GM12875 (cell line): ENCODE measurements around the gene SGF29.
"Not testable (repeated sequence)": the region's sequence is repeated elsewhere in the genome, so short reads cannot be mapped to it uniquely, and the experiment has no call there.

Source experiments
- H3K4me3 ChIP-seq: one replicate; pipeline ENCODE4 v1.5.1; 2011; ENCODE audit warnings: low read depth, low read length, control low read depth
- TF ChIP-seq, protein P1 (sequence below): IDR thresholded peaks from 2 replicates; pipeline ENCODE4 v1.5.1; 2011; ENCODE audit warnings: low read depth, mild to moderate bottlenecking, control low read depth, inconsistent platforms, low read length, moderate library complexity, borderline replicate concordance; ENCODE audit not compliant: insufficient read depth

SGF29 gene

DNA sequence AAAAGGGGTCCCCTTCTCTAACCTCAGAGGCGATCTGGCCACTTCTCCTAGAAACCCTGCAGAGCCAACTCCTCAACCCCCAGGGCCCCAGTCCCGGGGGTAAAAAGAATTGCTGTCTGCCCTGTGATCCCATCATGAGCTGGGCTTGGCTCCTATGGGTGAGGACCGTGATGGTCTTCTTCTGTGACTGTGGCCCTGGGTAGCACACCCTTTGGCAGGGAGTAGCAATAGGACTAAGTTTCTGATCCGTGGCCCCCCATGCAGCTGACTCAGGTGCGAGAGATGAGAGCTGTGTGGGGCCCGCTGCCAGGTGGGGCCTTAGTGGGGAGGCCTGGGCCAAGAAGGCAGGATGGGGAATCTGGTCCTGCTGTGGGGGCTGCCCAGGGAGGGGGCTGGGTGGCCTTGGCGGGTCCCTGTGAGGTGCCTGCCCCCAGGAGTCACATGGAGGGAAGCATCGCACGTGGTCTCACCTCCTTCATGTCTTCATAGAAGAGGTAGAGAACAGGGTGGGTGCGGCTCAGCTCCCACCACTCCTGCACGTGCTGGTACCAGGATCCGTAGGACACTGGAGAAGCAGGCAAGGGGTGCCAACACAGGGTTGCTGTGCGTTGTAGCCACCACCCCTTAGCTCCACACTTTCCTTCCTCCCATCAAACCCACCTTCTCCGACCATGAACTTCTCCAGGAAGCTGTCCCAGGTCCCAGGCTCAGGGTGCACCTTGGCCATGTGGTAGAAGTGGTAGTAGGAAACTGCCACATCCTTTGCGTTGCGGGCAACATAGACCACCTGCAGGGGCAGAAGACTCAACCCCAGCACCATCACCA, 52.8 kb downstream of the SGF29 start:
- no peak overlapping the region for H3K4me3 ChIP-seq
- TF ChIP-seq, protein P1, sequence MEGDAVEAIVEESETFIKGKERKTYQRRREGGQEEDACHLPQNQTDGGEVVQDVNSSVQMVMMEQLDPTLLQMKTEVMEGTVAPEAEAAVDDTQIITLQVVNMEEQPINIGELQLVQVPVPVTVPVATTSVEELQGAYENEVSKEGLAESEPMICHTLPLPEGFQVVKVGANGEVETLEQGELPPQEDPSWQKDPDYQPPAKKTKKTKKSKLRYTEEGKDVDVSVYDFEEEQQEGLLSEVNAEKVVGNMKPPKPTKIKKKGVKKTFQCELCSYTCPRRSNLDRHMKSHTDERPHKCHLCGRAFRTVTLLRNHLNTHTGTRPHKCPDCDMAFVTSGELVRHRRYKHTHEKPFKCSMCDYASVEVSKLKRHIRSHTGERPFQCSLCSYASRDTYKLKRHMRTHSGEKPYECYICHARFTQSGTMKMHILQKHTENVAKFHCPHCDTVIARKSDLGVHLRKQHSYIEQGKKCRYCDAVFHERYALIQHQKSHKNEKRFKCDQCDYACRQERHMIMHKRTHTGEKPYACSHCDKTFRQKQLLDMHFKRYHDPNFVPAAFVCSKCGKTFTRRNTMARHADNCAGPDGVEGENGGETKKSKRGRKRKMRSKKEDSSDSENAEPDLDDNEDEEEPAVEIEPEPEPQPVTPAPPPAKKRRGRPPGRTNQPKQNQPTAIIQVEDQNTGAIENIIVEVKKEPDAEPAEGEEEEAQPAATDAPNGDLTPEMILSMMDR: no peak

DNA sequence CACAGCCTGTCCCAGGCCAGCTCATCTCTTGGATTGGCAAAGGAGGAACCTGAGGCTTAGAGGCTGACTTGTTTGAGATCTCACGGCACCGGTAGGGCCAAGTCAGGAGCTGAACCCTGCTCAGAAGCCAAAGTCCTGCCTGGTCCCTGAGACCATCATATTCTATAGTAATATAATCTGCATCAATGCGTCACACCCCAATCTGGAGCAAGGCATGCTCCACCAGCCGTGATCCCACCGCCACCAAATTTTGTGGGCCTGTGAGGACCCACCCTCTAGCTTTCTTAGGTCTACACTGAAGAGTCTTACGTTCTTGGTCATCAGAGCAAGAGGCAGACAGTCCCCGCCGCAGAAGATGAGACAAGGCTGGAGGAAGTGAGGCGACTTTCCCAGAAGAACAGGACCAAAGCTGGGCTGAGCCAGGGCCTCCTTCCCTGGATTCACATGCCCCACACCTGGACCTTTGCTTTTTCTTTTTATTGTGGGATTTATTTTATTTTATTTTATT, 53.5 kb downstream of the SGF29 start:
- TF ChIP-seq, protein P1: no peak
- H3K4me3 ChIP-seq: no peak overlapping the region

DNA sequence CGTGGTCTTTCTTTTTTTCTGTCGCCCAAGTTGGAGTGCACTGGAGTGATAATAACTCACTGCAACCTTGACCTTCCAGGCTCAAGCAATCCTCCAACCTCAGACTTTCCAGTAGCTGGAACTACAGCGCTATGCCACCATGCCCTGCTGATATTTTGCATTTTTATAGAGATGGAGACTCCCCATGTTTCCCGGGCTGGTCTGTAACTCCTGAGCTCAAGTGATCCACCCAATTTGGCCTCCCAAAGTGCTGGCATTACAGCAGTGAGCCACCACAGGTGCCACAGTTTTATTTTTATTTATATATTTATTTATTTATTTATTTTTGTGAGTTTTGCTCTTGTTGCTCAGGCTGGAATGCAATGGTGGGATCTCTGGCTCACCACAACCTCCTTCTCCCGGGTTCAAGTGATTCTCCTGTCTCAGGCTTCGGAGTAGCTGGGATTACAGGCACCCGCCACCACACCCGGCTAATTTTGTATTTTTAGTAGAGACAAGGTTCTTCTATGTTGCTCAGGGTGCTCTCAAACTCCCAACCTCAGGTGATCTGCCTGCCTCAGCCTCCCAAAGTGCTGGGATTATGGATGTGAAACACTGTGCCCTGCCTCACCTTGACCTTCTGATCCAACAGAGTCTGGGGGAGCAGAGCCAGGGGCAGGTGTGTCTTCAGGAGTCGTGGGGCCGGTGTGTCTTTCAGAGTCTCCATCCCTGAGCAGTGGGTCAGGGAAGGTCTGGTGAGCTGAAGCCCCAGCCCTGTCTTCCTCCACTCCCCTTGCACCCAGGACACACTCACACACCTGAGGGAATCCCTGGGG, 54.2 kb downstream of the SGF29 start:
- not testable (repeated sequence) for H3K4me3 ChIP-seq

DNA sequence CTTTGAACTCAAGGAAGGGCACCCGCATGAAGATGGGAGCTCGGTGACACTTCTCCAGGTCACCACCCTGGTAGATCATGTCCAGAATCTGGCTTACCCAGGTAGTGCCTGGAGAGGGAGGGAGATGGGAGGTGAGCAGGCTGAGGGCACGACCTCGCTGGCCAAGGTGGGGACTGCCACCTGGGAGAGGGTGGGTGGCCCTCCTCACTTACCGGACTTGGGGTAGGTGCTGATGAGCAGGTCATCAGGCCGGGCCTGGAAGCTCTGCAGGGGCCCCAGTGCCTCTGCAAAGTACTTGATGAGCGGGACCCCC, 54.7 kb downstream of the SGF29 start:
- not testable (repeated sequence) for H3K4me3 ChIP-seq

DNA sequence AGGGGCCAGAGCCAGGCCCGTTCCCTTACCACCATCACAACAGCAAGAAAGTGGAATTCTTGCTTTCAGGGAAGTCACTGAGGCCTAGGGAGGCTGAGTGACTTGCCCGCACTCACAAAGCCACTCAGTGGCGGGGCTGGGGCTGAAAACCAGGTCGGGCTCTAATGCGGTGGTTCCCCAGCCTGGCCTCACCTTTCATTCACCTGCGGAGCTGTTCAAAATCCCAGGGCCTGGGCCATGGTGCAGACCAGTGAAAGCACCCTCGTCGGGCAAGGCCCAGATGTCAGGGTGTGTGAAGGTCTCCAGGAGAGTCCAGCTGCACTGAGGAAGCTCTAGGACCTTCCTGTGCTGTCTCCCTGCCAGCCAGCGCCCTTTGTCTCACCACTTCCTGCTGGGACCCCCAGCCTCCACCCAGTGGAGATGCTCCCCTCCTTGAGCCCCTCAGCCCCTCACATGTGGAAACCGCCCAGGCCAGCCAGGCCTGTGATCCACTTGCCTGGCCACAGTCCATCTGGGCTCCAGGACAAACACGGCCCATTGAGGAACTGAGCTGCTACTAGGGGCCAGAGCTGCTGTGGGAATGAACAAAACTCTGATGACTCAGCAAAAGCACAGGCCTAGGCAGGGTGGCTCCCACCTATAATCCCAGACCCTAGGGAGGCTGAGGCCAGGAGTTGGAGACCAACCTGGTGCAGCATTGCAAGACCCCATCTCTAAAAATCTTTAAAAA, 55.3 kb downstream of the SGF29 start:
- H3K4me3 ChIP-seq: not testable (repeated sequence)

DNA sequence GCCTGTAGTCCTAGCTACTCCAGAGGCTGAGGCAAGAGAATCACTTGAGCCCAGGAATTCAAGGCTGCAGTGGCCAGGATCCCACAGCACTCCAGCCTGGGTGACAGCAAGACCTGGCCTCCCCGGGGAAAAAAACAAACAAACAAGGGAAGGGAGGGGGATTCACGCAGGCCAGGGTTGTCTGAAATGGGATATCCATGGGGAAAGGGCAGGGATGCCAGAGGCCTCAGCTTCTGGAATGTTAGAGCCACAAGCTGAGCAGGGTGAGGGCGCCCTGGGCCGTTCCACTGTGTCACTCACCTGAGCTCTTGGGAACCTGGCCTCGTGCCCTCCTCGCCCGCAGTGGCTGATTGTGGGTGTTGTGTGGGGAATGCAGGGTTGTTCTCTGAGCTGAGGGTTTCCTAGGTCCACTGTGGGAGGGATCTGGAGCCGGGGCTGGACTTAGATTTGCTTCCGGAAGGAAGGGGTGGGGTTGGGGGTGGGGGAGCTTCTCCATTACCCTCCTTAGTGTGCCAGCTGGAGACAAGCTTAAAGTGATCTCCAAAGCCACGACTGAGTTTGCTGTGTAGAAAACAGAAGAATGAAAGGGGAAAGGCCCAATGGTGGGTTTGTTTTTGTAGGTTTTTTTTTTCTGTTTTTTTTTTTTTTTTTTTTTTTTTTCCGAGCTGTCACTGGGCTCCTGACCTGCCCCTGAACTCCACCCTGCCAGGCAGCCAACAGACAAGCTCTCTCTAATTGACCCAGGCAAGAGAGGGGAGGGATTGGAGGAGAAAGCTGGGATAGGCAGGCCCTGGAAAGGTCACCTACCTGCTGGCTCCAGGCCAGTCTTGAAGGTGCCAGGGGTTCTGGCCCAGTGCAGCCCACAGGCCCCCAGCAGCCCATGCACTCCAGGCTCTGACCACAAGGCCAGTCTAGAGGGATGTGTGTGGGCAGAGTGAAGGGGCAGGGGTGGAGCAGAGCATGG, 56.2 kb downstream of the SGF29 start, which contains the start of gene SULT1A1:
SULT1A1 (minus strand) TSS at position 414 of the 964 bp plus-strand sequence. CDS start 1,189 bp downstream, outside the sequence.
- TF ChIP-seq, protein P1: no peak
- H3K4me3 ChIP-seq: no peak within 1 kb of the TSS

DNA sequence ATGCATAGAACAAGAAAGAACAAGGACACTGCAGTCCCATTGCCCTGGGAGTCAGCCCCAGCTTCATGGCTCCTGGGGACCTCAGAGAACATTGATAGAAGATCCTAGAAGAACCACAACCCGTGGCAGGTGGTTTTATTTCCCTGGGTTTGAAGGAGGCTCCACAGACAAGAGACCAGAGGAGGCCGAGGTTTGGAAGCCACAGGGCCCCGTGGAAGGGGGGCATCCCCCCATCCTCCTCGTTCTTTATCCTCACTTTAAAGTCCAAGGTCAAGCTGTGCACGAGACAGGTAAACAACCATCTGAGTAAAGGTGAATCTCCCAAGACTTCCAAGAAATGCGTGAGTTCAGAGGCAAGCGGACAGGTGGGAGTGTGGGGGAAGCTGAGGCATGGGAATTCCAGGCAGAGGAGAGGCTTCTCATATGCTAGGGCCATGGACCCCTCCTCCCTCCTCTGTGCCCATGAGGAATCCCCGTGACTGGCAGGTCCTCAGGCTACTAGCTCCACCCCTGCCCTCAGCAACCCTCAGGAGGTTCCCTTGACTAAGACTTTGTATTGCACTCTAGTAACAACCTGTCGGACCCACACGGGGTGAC, 57.0 kb downstream of the SGF29 start:
- no peak overlapping the region for H3K4me3 ChIP-seq
- TF ChIP-seq, protein P1: no peak

DNA sequence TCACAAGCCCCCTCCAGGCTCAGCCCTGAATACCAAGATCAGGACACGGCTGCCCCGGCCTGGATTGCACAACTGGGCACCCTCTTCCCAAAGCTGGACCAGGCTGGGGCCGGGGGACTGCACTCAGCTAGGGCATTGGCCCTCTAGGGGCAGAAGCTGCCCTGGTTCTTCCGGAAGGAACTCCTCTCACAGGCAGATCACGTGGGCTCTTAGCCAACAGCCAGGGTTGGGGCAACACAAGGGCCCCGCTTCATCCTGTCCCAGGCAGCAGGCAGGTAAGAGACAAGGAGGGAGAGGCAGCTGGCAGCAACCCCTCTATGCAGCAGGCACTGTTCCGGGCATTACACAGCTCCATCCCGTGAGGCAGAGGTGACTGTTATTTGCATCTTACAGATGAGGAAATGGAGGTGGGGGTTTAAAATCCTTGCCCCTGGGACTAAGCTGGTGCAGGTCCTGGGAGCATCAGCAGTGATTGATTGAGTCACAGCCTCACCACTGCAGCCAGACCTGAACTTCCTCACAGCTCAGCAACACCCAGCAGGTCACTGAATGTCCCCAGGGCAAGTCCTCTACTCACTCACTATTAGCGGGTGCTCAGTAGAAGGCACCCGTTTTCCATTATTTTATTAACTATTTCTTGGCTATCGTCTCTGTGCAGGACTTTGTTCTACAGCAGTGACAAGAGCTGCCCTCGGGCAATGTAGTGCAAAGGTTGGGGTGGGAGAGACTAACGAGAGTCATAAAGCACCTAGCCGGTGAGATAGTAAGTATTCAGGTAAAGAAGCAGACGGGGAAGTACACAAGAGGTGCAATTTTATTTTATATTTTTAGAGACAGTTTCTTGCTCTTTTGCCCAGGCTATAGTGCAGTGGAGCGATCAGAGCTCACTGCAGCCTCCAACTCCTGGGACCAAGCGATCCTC, 58.9 kb downstream of the SGF29 start:
- H3K4me3 ChIP-seq: not testable (repeated sequence)

DNA sequence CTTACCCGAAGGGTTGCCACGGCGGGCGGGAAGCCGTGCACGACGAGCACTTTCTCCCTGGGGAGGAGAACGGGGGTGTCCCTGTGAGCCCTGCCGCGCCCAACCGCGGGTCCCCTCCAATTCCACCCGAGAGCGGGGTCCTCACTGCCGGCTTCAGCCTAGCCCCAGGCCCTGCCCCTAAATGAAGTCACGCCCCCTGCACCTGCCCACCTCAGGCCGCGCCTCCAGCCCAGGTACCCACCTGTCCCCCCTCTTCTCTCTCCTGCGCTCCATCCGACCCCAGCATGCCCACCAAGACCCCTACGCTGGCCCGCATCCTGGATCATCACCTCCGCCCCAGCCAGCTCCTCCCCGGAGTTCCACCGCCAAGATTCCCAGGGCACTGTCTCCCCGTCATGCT, 60.2 kb downstream of the SGF29 start:
- not testable (repeated sequence) for H3K4me3 ChIP-seq

DNA sequence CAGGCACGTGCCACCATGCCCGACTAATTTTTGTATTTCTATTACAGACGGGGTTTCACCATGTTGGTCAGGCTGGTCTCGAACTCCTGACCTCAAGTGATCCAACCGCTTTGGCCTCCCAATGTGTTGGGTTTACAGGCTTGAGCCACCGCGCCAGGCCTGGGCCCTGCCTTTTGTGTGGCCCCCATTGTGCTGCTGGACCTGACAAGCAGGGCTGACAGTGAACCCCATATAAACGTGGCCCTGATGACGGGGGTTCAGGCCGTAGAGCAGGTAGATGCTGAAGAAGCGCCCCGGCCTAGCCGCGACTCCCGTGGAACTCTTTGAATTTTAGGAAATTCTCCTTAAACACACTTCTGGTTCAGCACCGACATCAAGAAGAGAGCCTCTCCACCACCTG, 60.8 kb downstream of the SGF29 start:
- H3K4me3 ChIP-seq: not testable (repeated sequence)
